T-cell (primary cell): ENCODE results near the gene IL4R. TPM values are rescaled to one million over a fixed set of nuclear protein-coding genes. Genes with fewer than 3 reads are reported as not detected.
A peak's percentile ranks its signal among the peaks of the same experiment; 100 is the strongest.

Source experiments
- ATAC-seq, 4 experiments: fragments of 200-7000 bp in 3 of 4; fragments of 150-1000 bp in 1 of 4; cut with Tn5 transposase; replicated peaks in 1 of 4; 1 replicate in 3 of 4; 2 replicates in 1 of 4; pipeline ENCODE4 v1.10.0; 2021; ENCODE audit warnings: moderate library complexity in 3 of 4, mild to moderate bottlenecking in 2 of 4, moderate number of reproducible peaks in 1 of 4
- CTCF ChIA-PET, 2 donors: fragments of 300-600 bp; sonication (Branson Sonifier 250); formaldehyde crosslinking; loops; one replicate each; lab custom pipeline; 2022; ENCODE audit warnings: antibody characterized with exemption in 2 of 2; lab: Charles Lee
- POLR2A ChIA-PET, 2 donors: fragments of 300-600 bp; sonication (Branson Sonifier 250); formaldehyde crosslinking; loops; one replicate each; lab custom pipeline; 2022; ENCODE audit warnings: antibody characterized with exemption in 2 of 2; lab: Charles Lee
- DNase-seq, 35 experiments: peaks; one replicate each; pipeline versions ENCODE4 v3.0.0 to v3.0.0-alpha.2; 2013 to 2023
- H3K27ac ChIP-seq: one replicate; pipeline ENCODE4 v1.5.1; 2013; ENCODE audit warnings: low read length
- H3K27me3 ChIP-seq, 2 experiments: replicated peaks in 1 of 2; 1 replicate in 1 of 2; 2 replicates in 1 of 2; pipeline versions ENCODE4 v1.6.1 to v1.7.0; 2013; ENCODE audit warnings: low read length in 1 of 2, mixed read lengths in 1 of 2; ENCODE audit not compliant: control insufficient read depth in 2 of 2, insufficient read depth in 2 of 2; ENCODE audit errors: extremely low read depth in 1 of 2
- H3K36me3 ChIP-seq, 2 donors: 1 replicate in 1 of 2; 2 replicates in 1 of 2; pipeline versions ENCODE4 v1.6.1 to v1.7.0; 2013; ENCODE audit warnings: low read length in 1 of 2; ENCODE audit not compliant: control insufficient read depth in 2 of 2, insufficient read depth in 1 of 2; ENCODE audit errors: extremely low read depth in 1 of 2
- H3K4me1 ChIP-seq, 2 experiments: 1 replicate in 1 of 2; 2 replicates in 1 of 2; pipeline versions ENCODE4 v1.6.1 to v1.7.0; 2013; ENCODE audit warnings: low read length in 2 of 2, mixed read lengths in 1 of 2; ENCODE audit not compliant: insufficient read depth in 2 of 2, control insufficient read depth in 1 of 2; ENCODE audit errors: extremely low read depth in 1 of 2
- H3K4me3 ChIP-seq, 2 donors: 1 replicate in 1 of 2; 2 replicates in 1 of 2; pipeline versions ENCODE4 v1.5.1 to v1.7.0; 2013; ENCODE audit warnings: mild to moderate bottlenecking in 2 of 2, low read length in 1 of 2, moderate library complexity in 1 of 2; ENCODE audit not compliant: control insufficient read depth in 1 of 2; ENCODE audit errors: extremely low read depth in 1 of 2
- H3K9me3 ChIP-seq: 2 replicates; pipeline ENCODE4 v1.7.0; 2013
- H3K27ac Mint-ChIP-seq, 2 donors: one replicate each; pipeline ENCODE4 v1.8.0; 2020 to 2021; ENCODE audit warnings: mild to moderate bottlenecking in 2 of 2, mixed read lengths in 2 of 2
- H3K27me3 Mint-ChIP-seq, 2 donors: one replicate each; pipeline ENCODE4 v1.8.0; 2021 to 2022; ENCODE audit warnings: mixed read lengths in 2 of 2
- H3K36me3 Mint-ChIP-seq: one replicate; pipeline ENCODE4 v1.8.0; 2021; ENCODE audit warnings: mixed read lengths
- H3K4me1 Mint-ChIP-seq, 3 donors: one replicate each; pipeline ENCODE4 v1.8.0; 2020 to 2022; ENCODE audit warnings: mixed read lengths in 3 of 3, mild to moderate bottlenecking in 1 of 3
- H3K4me3 Mint-ChIP-seq, 3 donors: one replicate each; pipeline ENCODE4 v1.8.0; 2020 to 2022; ENCODE audit warnings: mild to moderate bottlenecking in 3 of 3, mixed read lengths in 3 of 3, moderate library complexity in 3 of 3
- H3K9me3 Mint-ChIP-seq, 3 donors: one replicate each; pipeline ENCODE4 v1.8.0; 2020 to 2022; ENCODE audit warnings: mixed read lengths in 3 of 3
- WGBS: methylation state at CpG from one replicate; pipeline ENCODE4 v1.1.5; 2013; ENCODE audit warnings: missing lambda C conversion rate; ENCODE audit not compliant: insufficient coverage; 5-methylcytosine and 5-hydroxymethylcytosine counted together
- total RNA-seq, 35 experiments: library from RNA in 6 of 35; stranded (reverse) in 6 of 35; fragments of 120-200 nt in 1 of 35; gene quantifications; one replicate each; pipeline versions ENCODE4 v1.2.1 to v1.2.4 and lab custom pipeline; 2013 to 2026

Gene IL4R
- total RNA-seq, 5 donors from 2014 or later (not counting 1 experiment from before 2014, with no cell fraction given), result 186 to 281 (median 221) TPM

GRCh38 chr16:27333104-27333503 lies 19.3 kb downstream of the IL4R start:
- no peak for ATAC-seq
- no peak overlapping the region for H3K4me3 Mint-ChIP-seq
- ChIA-PET POLR2A (no interaction called here), CTCF (no interaction called here)
- peaks cover 9 to 56% of the 10 kb centered on the region in 2 donors for H3K36me3 ChIP-seq
- 100% methylated on average over 2 of the region's 6 CpGs for WGBS
- H3K4me1 ChIP-seq, result peaks cover 0 to 40% of the 10 kb centered on the region in 2 experiments
- no peak overlapping the region for H3K27ac ChIP-seq
- DNase-seq, result no peak
- no peaks in the 10 kb centered on the region for H3K27me3 Mint-ChIP-seq
- H3K9me3 ChIP-seq, result no peaks in the 10 kb centered on the region
- H3K9me3 Mint-ChIP-seq, result no peaks in the 10 kb centered on the region
- H3K4me3 ChIP-seq, result no peak overlapping the region
- peaks cover 68 to 80% (median 79%) of the 10 kb centered on the region in 3 donors for H3K4me1 Mint-ChIP-seq
- H3K27ac Mint-ChIP-seq, result peak overlapping the region; percentile 71 to 83
- no peaks in the 10 kb centered on the region for H3K27me3 ChIP-seq
- H3K36me3 Mint-ChIP-seq, result peaks cover 65% of the 10 kb centered on the region

- no peak for DNase-seq
- no peak for ATAC-seq
- CTCF ChIA-PET, result interaction anchor here in 1 of 2 donors (0.6 kb wide), 1 partner anchor 10 kb away, joined by 3 read pairs; no protein-coding TSS in a partner anchor
- H3K9me3 ChIP-seq, result no peaks in the 10 kb centered on the region
- no peaks in the 10 kb centered on the region for H3K27me3 Mint-ChIP-seq
- peaks cover 0 to 36% of the 10 kb centered on the region in 2 experiments for H3K4me1 ChIP-seq
- 100% methylated on average over 1 of the region's 3 CpGs for WGBS
- H3K9me3 Mint-ChIP-seq, result no peaks in the 10 kb centered on the region
- H3K4me1 Mint-ChIP-seq, result peaks cover 64 to 81% (median 80%) of the 10 kb centered on the region in 3 donors
- peaks cover 69% of the 10 kb centered on the region for H3K36me3 Mint-ChIP-seq
- H3K4me3 Mint-ChIP-seq, result no peak overlapping the region
- H3K36me3 ChIP-seq, result peaks cover 9 to 59% of the 10 kb centered on the region in 2 donors
- H3K27ac ChIP-seq, result no peak overlapping the region
- POLR2A ChIA-PET, result no interaction called here
- H3K27me3 ChIP-seq, result no peaks in the 10 kb centered on the region
- H3K4me3 ChIP-seq, result no peak overlapping the region
- peak overlapping the region in 1 of 2 donors; percentile 71 for H3K27ac Mint-ChIP-seq
These were observed 19.8 kb downstream of the IL4R start for GRCh38 chr16:27333549-27333948.

GRCh38 chr16:27334192-27334764 lies 20.5 kb downstream of the IL4R start:
- H3K4me1 Mint-ChIP-seq, result peaks cover 57 to 75% (median 74%) of the 10 kb centered on the region in 3 donors
- POLR2A ChIA-PET, result no interaction called here

GRCh38 chr16:27334838-27335237 lies 21.1 kb downstream of the IL4R start:
- ATAC-seq (no peak), DNase-seq (no peak)
- Mint-ChIP-seq H3K9me3 (no peaks in the 10 kb centered on the region), H3K4me1 (peaks cover 52 to 73% (median 68%) of the 10 kb centered on the region in 3 donors), H3K27me3 (no peaks in the 10 kb centered on the region), H3K27ac (peak overlapping the region; percentile 1 to 9), H3K36me3 (peaks cover 67% of the 10 kb centered on the region), H3K4me3 (no peak overlapping the region)
- Histone ChIP-seq H3K4me3 (no peak overlapping the region), H3K9me3 (no peaks in the 10 kb centered on the region), H3K4me1 (peaks cover 0 to 25% of the 10 kb centered on the region in 2 experiments), H3K27ac (no peak overlapping the region), H3K36me3 (peaks cover 11 to 71% of the 10 kb centered on the region in 2 donors), H3K27me3 (no peaks in the 10 kb centered on the region)
- ChIA-PET POLR2A (no interaction called here), CTCF (interaction anchor here (0.6 to 0.9 kb wide), 2 partner anchors 33 to 115 kb away, joined by 3 read pairs; no protein-coding TSS in a partner anchor)
- WGBS, result 94% methylated on average over 7 of the region's 7 CpGs

More at GRCh38 chr16:27334192-27334764, 20.5 kb downstream of the IL4R start:
- Histone ChIP-seq H3K27ac (no peak overlapping the region), H3K27me3 (no peaks in the 10 kb centered on the region), H3K9me3 (no peaks in the 10 kb centered on the region), H3K4me1 (peaks cover 0 to 30% of the 10 kb centered on the region in 2 experiments), H3K4me3 (no peak overlapping the region), H3K36me3 (peaks cover 9 to 66% of the 10 kb centered on the region in 2 donors)
- Mint-ChIP-seq H3K9me3 (no peaks in the 10 kb centered on the region), H3K27ac (peak overlapping the region; percentile 30 to 41), H3K27me3 (no peaks in the 10 kb centered on the region), H3K4me3 (peak overlapping the region in 1 of 3 donors; percentile 20), H3K36me3 (peaks cover 66% of the 10 kb centered on the region)
- 67% methylated on average over 1 of the region's 10 CpGs for WGBS
- no peak for ATAC-seq
- DNase-seq, result no peak
- CTCF ChIA-PET, result interaction anchor here in 1 of 2 donors (0.6 kb wide), 1 partner anchor 10 kb away, joined by 3 read pairs; no protein-coding TSS in a partner anchor

- peaks cover 0 to 23% of the 10 kb centered on the region in 2 experiments for H3K4me1 ChIP-seq
- ATAC-seq, result no peak
- Mint-ChIP-seq H3K27me3 (no peaks in the 10 kb centered on the region), H3K4me1 (peaks cover 48 to 70% (median 61%) of the 10 kb centered on the region in 3 donors), H3K27ac (peak overlapping the region; percentile 1 to 15), H3K4me3 (no peak overlapping the region), H3K36me3 (peaks cover 71% of the 10 kb centered on the region), H3K9me3 (no peaks in the 10 kb centered on the region)
- H3K27ac ChIP-seq, result no peak overlapping the region
- 88% methylated on average over 5 of the region's 7 CpGs for WGBS
- ChIA-PET POLR2A (no interaction called here), CTCF (interaction anchor here (0.5 to 0.9 kb wide), 3 partner anchors 9 to 114 kb away, joined by 3 to 5 read pairs (median 3); no protein-coding TSS in a partner anchor)
- H3K27me3 ChIP-seq, result no peaks in the 10 kb centered on the region
- H3K9me3 ChIP-seq, result no peaks in the 10 kb centered on the region
- no peak for DNase-seq
- H3K4me3 ChIP-seq, result no peak overlapping the region
- H3K36me3 ChIP-seq, result peaks cover 11 to 74% of the 10 kb centered on the region in 2 donors
These were observed 21.7 kb downstream of the IL4R start for GRCh38 chr16:27335349-27336053.

- peak overlapping the region in 1 of 2 donors; percentile 27 for H3K27ac Mint-ChIP-seq
- Histone ChIP-seq H3K27ac (no peak overlapping the region), H3K4me3 (no peak overlapping the region), H3K9me3 (no peaks in the 10 kb centered on the region), H3K4me1 (peaks cover 0 to 20% of the 10 kb centered on the region in 2 experiments), H3K36me3 (peaks cover 21 to 75% of the 10 kb centered on the region in 2 donors), H3K27me3 (no peaks in the 10 kb centered on the region)
- WGBS, result 100% methylated on average over 2 of the region's 6 CpGs
- no peaks in the 10 kb centered on the region for H3K27me3 Mint-ChIP-seq
- peaks cover 44 to 64% (median 62%) of the 10 kb centered on the region in 3 donors for H3K4me1 Mint-ChIP-seq
- H3K9me3 Mint-ChIP-seq, result no peaks in the 10 kb centered on the region
- ATAC-seq, result peak; percentile 42 to 62 (median 48)
- CTCF ChIA-PET, result no interaction called here
- POLR2A ChIA-PET, result no interaction called here
- H3K4me3 Mint-ChIP-seq, result no peak overlapping the region
- H3K36me3 Mint-ChIP-seq, result peaks cover 72% of the 10 kb centered on the region
- DNase-seq, result peak in 1 of 35 experiments; percentile 28
These were observed 23.2 kb downstream of the IL4R start for GRCh38 chr16:27337024-27337423.
